Stimulated activated CD4-positive, alpha-beta T cell treated with anti-CD3 and anti-CD28 coated beads, Interleukin-4, amount 100 ng/mL, for 4 hours (primary cell): Measurements from ENCODE around the gene APLN.

Experiments
- DNase-seq, 2 experiments: peaks; one replicate each; pipeline ENCODE4 v3.0.0-alpha.2; 2020

Gene APLN

GRCh38 chrX:129659861-129660260 is 5.1 kb upstream of the APLN start:
- DNase-seq = no peak

- DNase-seq = no peak
These were observed 4.4 kb upstream of the APLN start for GRCh38 chrX:129659141-129659540.

- no peak for DNase-seq
These were observed 3.7 kb upstream of the APLN start for GRCh38 chrX:129658429-129658828.

- no peak for DNase-seq
These were observed 942 bp upstream of the APLN start for GRCh38 chrX:129655547-129656249.

- peak in 1 of 2 experiments; percentile 17 for DNase-seq
These were observed 645 bp downstream of the APLN start for GRCh38 chrX:129653971-129654651.

GRCh38 chrX:129653181-129653970 is 1.4 kb downstream of the APLN start:
- no peak for DNase-seq

GRCh38 chrX:129652565-129653169 is 2.1 kb downstream of the APLN start:
- no peak for DNase-seq

- no peak for DNase-seq
These were observed 2.8 kb downstream of the APLN start for GRCh38 chrX:129651756-129652564.

- DNase-seq = no peak
These were observed 3.8 kb downstream of the APLN start for GRCh38 chrX:129650821-129651510.

GRCh38 chrX:129650183-129650689 is 4.5 kb downstream of the APLN start:
- DNase-seq = no peak

GRCh38 chrX:129649268-129650182 is 5.2 kb downstream of the APLN start:
- no peak for DNase-seq

- DNase-seq = no peak
These were observed 6.1 kb downstream of the APLN start for GRCh38 chrX:129648514-129649267.

GRCh38 chrX:129647418-129648410 is 7.0 kb downstream of the APLN start:
- DNase-seq = no peak

- DNase-seq = no peak
These were observed 8.0 kb downstream of the APLN start for GRCh38 chrX:129646566-129647417.

- DNase-seq = no peak
These were observed 12.1 kb downstream of the APLN start for GRCh38 chrX:129642641-129643040.

- no peak for DNase-seq
These were observed 12.8 kb downstream of the APLN start for GRCh38 chrX:129641941-129642340.

GRCh38 chrX:129641469-129641868 is 13.3 kb downstream of the APLN start:
- no peak for DNase-seq
